Neural cell (in vitro differentiated cells): ENCODE data around the gene ACO2.
"Not testable (repeated sequence)": the region's sequence is repeated elsewhere in the genome, so short reads cannot be mapped to it uniquely, and the experiment has no call there.

Experiments used
- EP300 ChIP-seq: fragments of 450-650 bp; conservative IDR thresholded peaks from 2 replicates; pipeline ENCODE4 v1.6.1; 2014; ENCODE audit warnings: antibody characterized with exemption, mild to moderate bottlenecking, moderate library complexity; ENCODE audit not compliant: poor library complexity, severe bottlenecking
- EZH2 ChIP-seq: fragments of 200-600, 300-800 bp; shearing (Covaris generic), sonication (generic); IDR thresholded peaks from 2 replicates; pipeline ENCODE4 v1.6.1; 2014; ENCODE audit warnings: antibody characterized with exemption, low read length, borderline replicate concordance, mild to moderate bottlenecking; ENCODE audit not compliant: insufficient read depth, poor library complexity, severe bottlenecking
- MXI1 ChIP-seq: fragments of 450-650 bp; conservative IDR thresholded peaks from 2 replicates; pipeline ENCODE4 v1.6.1; 2014; ENCODE audit warnings: antibody characterized with exemption, mild to moderate bottlenecking; ENCODE audit not compliant: poor library complexity, severe bottlenecking
- POLR2AphosphoS5 ChIP-seq: IDR thresholded peaks from 2 replicates; pipeline ENCODE4 v1.6.1; 2012
- RAD21 ChIP-seq: fragments of 450-650 bp; conservative IDR thresholded peaks from 2 replicates; pipeline ENCODE4 v1.6.1; 2014; ENCODE audit warnings: antibody characterized with exemption, mild to moderate bottlenecking, moderate library complexity
- SMC3 ChIP-seq: fragments of 450-650 bp; conservative IDR thresholded peaks from 2 replicates; pipeline ENCODE4 v1.6.1; 2014; ENCODE audit warnings: antibody characterized with exemption, mild to moderate bottlenecking, moderate library complexity; ENCODE audit not compliant: poor library complexity
- TAF1 ChIP-seq: IDR thresholded peaks from 2 replicates; pipeline ENCODE4 v1.6.1; 2012; ENCODE audit warnings: low read depth
- TF ChIP-seq, protein P1 (sequence below): fragments of 450-650 bp; IDR thresholded peaks from 2 replicates; pipeline ENCODE4 v1.5.1; 2014; ENCODE audit warnings: antibody characterized with exemption, mild to moderate bottlenecking, moderate library complexity; ENCODE audit not compliant: poor library complexity, severe bottlenecking
- TF ChIP-seq, protein P2 (sequence below): IDR thresholded peaks from 2 replicates; pipeline ENCODE4 v1.6.1; 2012; ENCODE audit warnings: borderline replicate concordance

DNA sequence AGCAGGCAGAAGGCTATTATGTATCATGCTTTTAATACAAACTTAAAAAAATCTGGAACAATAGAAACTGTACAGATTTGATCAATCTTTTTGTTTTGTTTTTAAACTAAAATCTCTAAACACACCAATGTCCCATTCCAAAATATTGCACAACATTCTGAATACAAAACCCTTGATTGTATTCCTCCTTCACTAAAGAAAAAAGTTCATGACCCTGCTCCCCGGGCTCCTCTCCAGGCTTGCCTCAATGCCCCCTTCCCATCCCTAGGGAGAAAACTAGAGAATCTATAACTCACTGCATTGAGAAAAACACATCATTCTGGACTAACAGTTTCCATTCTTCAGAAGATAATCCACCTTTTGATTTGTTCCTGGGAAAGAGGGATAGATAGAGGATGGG is 35.4 kb upstream of the ACO2 start:
- TF ChIP-seq, protein P1, sequence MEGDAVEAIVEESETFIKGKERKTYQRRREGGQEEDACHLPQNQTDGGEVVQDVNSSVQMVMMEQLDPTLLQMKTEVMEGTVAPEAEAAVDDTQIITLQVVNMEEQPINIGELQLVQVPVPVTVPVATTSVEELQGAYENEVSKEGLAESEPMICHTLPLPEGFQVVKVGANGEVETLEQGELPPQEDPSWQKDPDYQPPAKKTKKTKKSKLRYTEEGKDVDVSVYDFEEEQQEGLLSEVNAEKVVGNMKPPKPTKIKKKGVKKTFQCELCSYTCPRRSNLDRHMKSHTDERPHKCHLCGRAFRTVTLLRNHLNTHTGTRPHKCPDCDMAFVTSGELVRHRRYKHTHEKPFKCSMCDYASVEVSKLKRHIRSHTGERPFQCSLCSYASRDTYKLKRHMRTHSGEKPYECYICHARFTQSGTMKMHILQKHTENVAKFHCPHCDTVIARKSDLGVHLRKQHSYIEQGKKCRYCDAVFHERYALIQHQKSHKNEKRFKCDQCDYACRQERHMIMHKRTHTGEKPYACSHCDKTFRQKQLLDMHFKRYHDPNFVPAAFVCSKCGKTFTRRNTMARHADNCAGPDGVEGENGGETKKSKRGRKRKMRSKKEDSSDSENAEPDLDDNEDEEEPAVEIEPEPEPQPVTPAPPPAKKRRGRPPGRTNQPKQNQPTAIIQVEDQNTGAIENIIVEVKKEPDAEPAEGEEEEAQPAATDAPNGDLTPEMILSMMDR = not testable (repeated sequence)
- not testable (repeated sequence) for TF ChIP-seq POLR2AphosphoS5, EZH2, MXI1, EP300, RAD21, TAF1, SMC3
- TF ChIP-seq, protein P2, sequence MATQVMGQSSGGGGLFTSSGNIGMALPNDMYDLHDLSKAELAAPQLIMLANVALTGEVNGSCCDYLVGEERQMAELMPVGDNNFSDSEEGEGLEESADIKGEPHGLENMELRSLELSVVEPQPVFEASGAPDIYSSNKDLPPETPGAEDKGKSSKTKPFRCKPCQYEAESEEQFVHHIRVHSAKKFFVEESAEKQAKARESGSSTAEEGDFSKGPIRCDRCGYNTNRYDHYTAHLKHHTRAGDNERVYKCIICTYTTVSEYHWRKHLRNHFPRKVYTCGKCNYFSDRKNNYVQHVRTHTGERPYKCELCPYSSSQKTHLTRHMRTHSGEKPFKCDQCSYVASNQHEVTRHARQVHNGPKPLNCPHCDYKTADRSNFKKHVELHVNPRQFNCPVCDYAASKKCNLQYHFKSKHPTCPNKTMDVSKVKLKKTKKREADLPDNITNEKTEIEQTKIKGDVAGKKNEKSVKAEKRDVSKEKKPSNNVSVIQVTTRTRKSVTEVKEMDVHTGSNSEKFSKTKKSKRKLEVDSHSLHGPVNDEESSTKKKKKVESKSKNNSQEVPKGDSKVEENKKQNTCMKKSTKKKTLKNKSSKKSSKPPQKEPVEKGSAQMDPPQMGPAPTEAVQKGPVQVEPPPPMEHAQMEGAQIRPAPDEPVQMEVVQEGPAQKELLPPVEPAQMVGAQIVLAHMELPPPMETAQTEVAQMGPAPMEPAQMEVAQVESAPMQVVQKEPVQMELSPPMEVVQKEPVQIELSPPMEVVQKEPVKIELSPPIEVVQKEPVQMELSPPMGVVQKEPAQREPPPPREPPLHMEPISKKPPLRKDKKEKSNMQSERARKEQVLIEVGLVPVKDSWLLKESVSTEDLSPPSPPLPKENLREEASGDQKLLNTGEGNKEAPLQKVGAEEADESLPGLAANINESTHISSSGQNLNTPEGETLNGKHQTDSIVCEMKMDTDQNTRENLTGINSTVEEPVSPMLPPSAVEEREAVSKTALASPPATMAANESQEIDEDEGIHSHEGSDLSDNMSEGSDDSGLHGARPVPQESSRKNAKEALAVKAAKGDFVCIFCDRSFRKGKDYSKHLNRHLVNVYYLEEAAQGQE = not testable (repeated sequence)
